Measurements from ENCODE around the gene PCBP4. TPM values are rescaled to one million over a fixed set of nuclear protein-coding genes. Genes with fewer than 3 reads are reported as not detected.
A peak's percentile ranks its signal among the peaks of the same experiment; 100 is the strongest.

PCBP4 gene
- total and polyA plus RNA-seq, 9 donors = 48.0 to 91.3 (median 71.4) TPM

DNA sequence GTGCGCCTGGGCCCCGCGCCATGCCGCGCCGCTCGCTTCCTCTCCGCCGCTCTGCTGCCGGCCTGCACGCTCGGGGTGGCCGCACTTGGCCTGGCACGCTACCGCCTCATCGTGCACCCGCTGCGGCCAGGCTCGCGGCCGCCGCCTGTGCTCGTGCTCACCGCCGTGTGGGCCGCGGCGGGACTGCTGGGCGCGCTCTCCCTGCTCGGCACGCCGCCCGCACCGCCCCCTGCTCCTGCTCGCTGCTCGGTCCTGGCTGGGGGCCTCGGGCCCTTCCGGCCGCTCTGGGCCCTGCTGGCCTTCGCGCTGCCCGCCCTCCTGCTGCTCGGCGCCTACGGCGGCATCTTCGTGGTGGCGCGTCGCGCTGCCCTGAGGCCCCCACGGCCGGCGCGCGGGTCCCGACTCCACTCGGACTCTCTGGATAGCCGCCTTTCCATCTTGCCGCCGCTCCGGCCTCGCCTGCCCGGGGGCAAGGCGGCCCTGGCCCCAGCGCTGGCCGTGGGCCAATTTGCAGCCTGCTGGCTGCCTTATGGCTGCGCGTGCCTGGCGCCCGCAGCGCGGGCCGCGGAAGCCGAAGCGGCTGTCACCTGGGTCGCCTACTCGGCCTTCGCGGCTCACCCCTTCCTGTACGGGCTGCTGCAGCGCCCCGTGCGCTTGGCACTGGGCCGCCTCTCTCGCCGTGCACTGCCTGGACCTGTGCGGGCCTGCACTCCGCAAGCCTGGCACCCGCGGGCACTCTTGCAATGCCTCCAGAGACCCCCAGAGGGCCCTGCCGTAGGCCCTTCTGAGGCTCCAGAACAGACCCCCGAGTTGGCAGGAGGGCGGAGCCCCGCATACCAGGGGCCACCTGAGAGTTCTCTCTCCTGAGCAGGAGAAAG lies 11.1 kb downstream of the PCBP4 start:
- Histone ChIP-seq H3K4me3 (ENCODE audit: low read length) (peak overlapping the region; percentile 8), H3K4me1 (ENCODE audit: control insufficient read depth, insufficient read depth, low read length) (peaks cover 22% of the 10 kb centered on the region), H3K27me3 (ENCODE audit: control insufficient read depth, insufficient read depth, low read length) (peaks cover 14% of the 10 kb centered on the region), H3K9me3 (replicated peaks; ENCODE audit: control insufficient read depth, low read depth, low read length) (no peaks in the 10 kb centered on the region), H3K27ac (ENCODE audit: low read length) (no peak overlapping the region), H3K36me3 (ENCODE audit: control insufficient read depth, insufficient read depth, low read length) (peaks cover 40% of the 10 kb centered on the region)
- WGBS (ENCODE audit: insufficient coverage) = 1% methylated on average over 95 of the region's 97 CpGs
- DNase-seq = peak; percentile 79

GRCh38 chr3:51955175-51955892 lies 11.9 kb downstream of the PCBP4 start, which contains the start of gene GPR62:
GPR62 (plus strand) TSS chr3:51955381; CDS start chr3:51955653, 272 bp downstream.
- WGBS (ENCODE audit: insufficient coverage) = 13% methylated on average over 30 of the region's 33 CpGs

GRCh38 chr3:51954713-51955112 lies 12.5 kb downstream of the PCBP4 start:
- Histone ChIP-seq H3K27ac (ENCODE audit: low read length) (no peak overlapping the region), H3K4me1 (ENCODE audit: control insufficient read depth, insufficient read depth, low read length) (peaks cover 22% of the 10 kb centered on the region), H3K36me3 (ENCODE audit: control insufficient read depth, insufficient read depth, low read length) (peaks cover 27% of the 10 kb centered on the region), H3K27me3 (ENCODE audit: control insufficient read depth, insufficient read depth, low read length) (peaks cover 17% of the 10 kb centered on the region), H3K4me3 (ENCODE audit: low read length) (no peak overlapping the region), H3K9me3 (replicated peaks; ENCODE audit: control insufficient read depth, low read depth, low read length) (no peaks in the 10 kb centered on the region)
- DNase-seq = no peak
- WGBS (ENCODE audit: insufficient coverage) = 83% methylated on average over 1 of the region's 1 CpG

More at GRCh38 chr3:51955175-51955892, 11.9 kb downstream of the PCBP4 start, which contains the start of gene GPR62:
- H3K4me3 ChIP-seq (ENCODE audit: low read length) = peak within 1 kb of the TSS; percentile 8
- H3K27ac ChIP-seq (ENCODE audit: low read length) = no peak within 1 kb of the TSS
- DNase-seq = no peak
- H3K27me3 ChIP-seq (ENCODE audit: control insufficient read depth, insufficient read depth, low read length) = peaks cover 17% of the 10 kb centered on the region
- H3K4me1 ChIP-seq (ENCODE audit: control insufficient read depth, insufficient read depth, low read length) = peaks cover 22% of the 10 kb centered on the region
- H3K36me3 ChIP-seq (ENCODE audit: control insufficient read depth, insufficient read depth, low read length) = peaks cover 33% of the 10 kb centered on the region
- H3K9me3 ChIP-seq (replicated peaks; ENCODE audit: control insufficient read depth, low read depth, low read length) = no peaks in the 10 kb centered on the region

- peaks cover 17% of the 10 kb centered on the region for H3K27me3 ChIP-seq (ENCODE audit: control insufficient read depth, insufficient read depth, low read length)
- no peaks in the 10 kb centered on the region for H3K9me3 ChIP-seq (replicated peaks; ENCODE audit: control insufficient read depth, low read depth, low read length)
- WGBS (ENCODE audit: insufficient coverage) = 72% methylated on average over 6 of the region's 6 CpGs
- H3K4me1 ChIP-seq (ENCODE audit: control insufficient read depth, insufficient read depth, low read length) = peaks cover 22% of the 10 kb centered on the region
- H3K4me3 ChIP-seq (ENCODE audit: low read length) = no peak overlapping the region
- H3K27ac ChIP-seq (ENCODE audit: low read length) = no peak overlapping the region
- H3K36me3 ChIP-seq (ENCODE audit: control insufficient read depth, insufficient read depth, low read length) = peaks cover 21% of the 10 kb centered on the region
- no peak for DNase-seq
Observed at GRCh38 chr3:51954105-51954504, 13.1 kb downstream of the PCBP4 start.

DNA sequence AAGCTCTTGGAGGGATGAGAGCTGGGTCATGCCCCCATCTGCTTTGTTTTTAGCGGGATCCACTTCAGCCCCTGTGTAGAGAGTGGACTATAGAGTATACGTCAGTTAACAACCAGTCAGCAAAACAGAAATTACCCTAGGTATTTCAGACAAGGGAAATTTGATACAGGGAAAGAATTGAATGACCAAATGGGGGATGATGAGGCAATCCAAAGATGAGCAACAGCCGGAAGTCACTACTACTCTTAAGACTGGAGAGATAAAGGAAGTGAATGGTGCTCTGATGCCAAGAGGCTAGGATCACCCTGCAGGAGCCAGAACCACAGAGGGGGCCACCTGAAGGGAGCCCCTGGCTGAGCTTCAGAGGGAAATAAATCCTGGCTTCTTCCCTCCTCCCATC lies 13.8 kb downstream of the PCBP4 start:
- Histone ChIP-seq H3K4me3 (ENCODE audit: low read length) (no peak overlapping the region), H3K9me3 (replicated peaks; ENCODE audit: control insufficient read depth, low read depth, low read length) (no peaks in the 10 kb centered on the region), H3K27me3 (ENCODE audit: control insufficient read depth, insufficient read depth, low read length) (peaks cover 17% of the 10 kb centered on the region), H3K36me3 (ENCODE audit: control insufficient read depth, insufficient read depth, low read length) (peaks cover 14% of the 10 kb centered on the region), H3K27ac (ENCODE audit: low read length) (no peak overlapping the region), H3K4me1 (ENCODE audit: control insufficient read depth, insufficient read depth, low read length) (peaks cover 22% of the 10 kb centered on the region)
- WGBS (ENCODE audit: insufficient coverage) = no CpG with 5 or more reads among the region's 3 CpGs
- DNase-seq = no peak

DNA sequence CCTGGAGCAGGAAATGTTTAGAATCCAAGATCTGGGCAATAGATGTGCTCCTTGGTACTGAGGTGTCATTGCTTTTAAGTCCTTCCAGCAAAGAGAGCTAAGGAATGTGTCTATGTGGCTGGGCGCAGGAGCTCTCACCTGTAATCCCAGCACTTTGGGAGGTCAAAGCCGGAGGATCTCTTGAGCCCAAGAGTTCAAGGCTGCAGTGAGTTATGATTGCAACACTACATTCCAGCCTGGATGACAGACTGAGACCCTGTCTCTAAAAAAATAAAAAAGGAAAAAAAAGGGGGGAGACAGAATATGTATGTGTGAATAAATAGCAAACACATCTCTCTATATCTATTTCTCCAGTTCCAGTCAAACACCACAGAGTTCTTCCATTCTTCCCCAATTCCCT lies 16.4 kb downstream of the PCBP4 start:
- Histone ChIP-seq H3K4me3 (ENCODE audit: low read length) (no peak overlapping the region), H3K27me3 (ENCODE audit: control insufficient read depth, insufficient read depth, low read length) (peaks cover 17% of the 10 kb centered on the region), H3K27ac (ENCODE audit: low read length) (no peak overlapping the region), H3K4me1 (ENCODE audit: control insufficient read depth, insufficient read depth, low read length) (peaks cover 9% of the 10 kb centered on the region), H3K36me3 (ENCODE audit: control insufficient read depth, insufficient read depth, low read length) (no peaks in the 10 kb centered on the region), H3K9me3 (replicated peaks; ENCODE audit: control insufficient read depth, low read depth, low read length) (no peaks in the 10 kb centered on the region)
- 100% methylated on average over 1 of the region's 2 CpGs for WGBS (ENCODE audit: insufficient coverage)
- DNase-seq = no peak

GRCh38 chr3:51949121-51949520 lies 18.1 kb downstream of the PCBP4 start:
- H3K27me3 ChIP-seq (ENCODE audit: control insufficient read depth, insufficient read depth, low read length) = peaks cover 6% of the 10 kb centered on the region
- no peaks in the 10 kb centered on the region for H3K4me1 ChIP-seq (ENCODE audit: control insufficient read depth, insufficient read depth, low read length)
- H3K9me3 ChIP-seq (replicated peaks; ENCODE audit: control insufficient read depth, low read depth, low read length) = no peaks in the 10 kb centered on the region
- no peak overlapping the region for H3K27ac ChIP-seq (ENCODE audit: low read length)
- H3K4me3 ChIP-seq (ENCODE audit: low read length) = no peak overlapping the region
- no peak for DNase-seq
- WGBS (ENCODE audit: insufficient coverage) = 82% methylated on average over 5 of the region's 5 CpGs
- H3K36me3 ChIP-seq (ENCODE audit: control insufficient read depth, insufficient read depth, low read length) = no peaks in the 10 kb centered on the region

DNA sequence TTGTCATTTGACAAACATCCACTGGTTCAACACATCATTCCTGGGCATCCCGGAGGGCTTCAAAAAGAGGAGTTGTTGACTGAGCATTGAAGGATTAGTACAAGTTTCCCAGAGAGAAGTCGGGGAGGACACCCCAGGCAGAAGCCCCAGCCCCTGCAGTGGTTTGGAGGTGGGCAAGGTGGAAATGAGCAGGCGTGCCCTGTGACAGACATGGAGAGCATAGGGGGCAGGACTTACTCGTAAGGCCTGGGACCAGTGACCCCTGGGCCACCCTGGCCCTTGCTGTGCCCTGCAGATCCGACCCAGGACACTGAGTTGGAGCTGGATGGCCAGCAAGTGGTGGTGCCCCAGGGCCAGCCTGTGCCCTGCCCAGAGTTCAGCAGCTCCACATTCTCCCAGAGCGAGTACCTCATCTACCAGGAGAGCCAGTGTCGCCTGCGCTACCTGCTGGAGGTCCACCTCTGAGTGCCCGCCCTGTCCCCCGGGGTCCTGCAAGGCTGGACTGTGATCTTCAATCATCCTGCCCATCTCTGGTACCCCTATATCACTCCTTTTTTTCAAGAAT lies 19.2 kb downstream of the PCBP4 start:
- 83% methylated on average over 9 of the region's 10 CpGs for WGBS (ENCODE audit: insufficient coverage)
- no peaks in the 10 kb centered on the region for H3K36me3 ChIP-seq (ENCODE audit: control insufficient read depth, insufficient read depth, low read length)

DNA sequence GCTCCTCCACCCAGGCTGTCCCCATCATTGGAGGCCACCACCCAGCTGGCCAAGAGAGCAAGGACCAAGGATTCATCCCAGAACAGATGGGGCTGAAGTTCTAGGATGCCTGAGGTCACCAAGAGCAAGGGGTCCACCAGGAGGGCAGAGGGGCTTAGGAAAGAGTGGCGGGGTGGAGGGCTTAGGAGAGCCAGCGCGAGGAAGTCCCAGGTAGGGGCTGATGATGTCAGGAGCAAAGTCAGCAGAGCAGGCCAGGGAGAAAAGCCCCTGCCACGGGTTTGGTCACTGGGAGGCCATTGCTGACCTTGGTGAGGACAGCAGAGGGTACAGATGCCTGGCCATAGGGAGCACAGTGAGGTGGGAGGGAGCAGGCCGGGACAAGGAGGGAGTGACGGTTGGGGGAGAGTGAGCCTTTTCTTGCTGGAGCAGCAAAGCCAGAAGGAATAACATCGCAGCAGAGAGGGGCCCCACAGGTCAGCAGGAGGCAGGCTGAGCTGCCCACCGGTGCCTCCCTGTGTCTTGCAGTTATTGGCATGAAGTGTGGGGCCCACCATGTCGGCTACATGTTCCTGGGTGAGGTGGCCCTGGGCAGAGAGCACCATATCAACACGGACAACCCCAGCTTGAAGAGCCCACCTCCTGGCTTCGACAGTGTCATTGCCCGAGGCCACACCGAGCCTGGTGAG lies 19.9 kb downstream of the PCBP4 start:
- WGBS (ENCODE audit: insufficient coverage) = 66% methylated on average over 12 of the region's 13 CpGs

More for the DNA sequence above, 19.2 kb downstream of the PCBP4 start:
- Histone ChIP-seq H3K4me3 (ENCODE audit: low read length) (no peak overlapping the region), H3K27me3 (ENCODE audit: control insufficient read depth, insufficient read depth, low read length) (peaks cover 2% of the 10 kb centered on the region), H3K4me1 (ENCODE audit: control insufficient read depth, insufficient read depth, low read length) (peaks cover 4% of the 10 kb centered on the region), H3K27ac (ENCODE audit: low read length) (no peak overlapping the region), H3K9me3 (replicated peaks; ENCODE audit: control insufficient read depth, low read depth, low read length) (no peaks in the 10 kb centered on the region)
- no peak for DNase-seq

More for the DNA sequence above, 19.9 kb downstream of the PCBP4 start:
- DNase-seq = no peak
- Histone ChIP-seq H3K9me3 (replicated peaks; ENCODE audit: control insufficient read depth, low read depth, low read length) (no peaks in the 10 kb centered on the region), H3K27ac (ENCODE audit: low read length) (no peak overlapping the region), H3K36me3 (ENCODE audit: control insufficient read depth, insufficient read depth, low read length) (no peaks in the 10 kb centered on the region), H3K4me3 (ENCODE audit: low read length) (no peak overlapping the region), H3K4me1 (ENCODE audit: control insufficient read depth, insufficient read depth, low read length) (peaks cover 12% of the 10 kb centered on the region), H3K27me3 (ENCODE audit: control insufficient read depth, insufficient read depth, low read length) (peaks cover 2% of the 10 kb centered on the region)

All from muscle of leg (tissue), 11 donors.